H1 (cell line): Measurements from ENCODE around the gene COPZ2. TPM values are rescaled to one million over a fixed set of nuclear protein-coding genes. Genes with fewer than 3 reads are reported as not detected.
A peak's percentile ranks its signal among the peaks of the same experiment; 100 is the strongest.

Experiments used
- CTCF ChIA-PET: fragments of 300-600 bp; sonication (Branson Sonifier 250); formaldehyde crosslinking; loops from one replicate; lab custom pipeline; 2021; ENCODE audit not compliant: partially characterized antibody; lab: Charles Lee
- POLR2A ChIA-PET: fragments of 300-600 bp; sonication (Branson Sonifier 250); formaldehyde crosslinking; loops from one replicate; lab custom pipeline; 2021; ENCODE audit warnings: inconsistent platforms; ENCODE audit not compliant: partially characterized antibody; lab: Charles Lee
- DNase-seq, 2 experiments: peaks; one replicate each; pipeline versions ENCODE4 v3.0.0 to v3.0.0-alpha.2; 2010 to 2022; ENCODE audit warnings: low spot score in 2 of 2, low read depth in 1 of 2, mixed read lengths in 1 of 2
- FAIRE-seq: peaks from 2 replicates; lab custom pipeline; 2011; peaks lifted over from hg19 to GRCh38; lab: Jason Lieb, UNC
- H2AFZ ChIP-seq: 2 replicates; pipeline ENCODE4 v1.8.1; 2012; ENCODE audit warnings: low read length, inconsistent platforms
- H2AK5ac ChIP-seq: 2 replicates; pipeline ENCODE4 v1.6.1; 2013; ENCODE audit warnings: low read depth, low read length
- H2BK120ac ChIP-seq: replicated peaks from 2 replicates; pipeline ENCODE3; 2013; ENCODE audit warnings: low read depth, low read length, inconsistent platforms
- H2BK12ac ChIP-seq: 2 replicates; pipeline ENCODE4 v1.6.1; 2013; ENCODE audit warnings: low read depth, low read length
- H2BK15ac ChIP-seq: 2 replicates; pipeline ENCODE4 v1.6.1; 2013; ENCODE audit warnings: low read length
- H2BK20ac ChIP-seq: 2 replicates; pipeline ENCODE4 v1.6.1; 2013; ENCODE audit warnings: low read length
- H2BK5ac ChIP-seq: 2 replicates; pipeline ENCODE4 v1.6.1; 2013; ENCODE audit warnings: low read depth, low read length
- H3K14ac ChIP-seq: 2 replicates; pipeline ENCODE4 v1.6.1; 2013; ENCODE audit warnings: inconsistent platforms; ENCODE audit not compliant: insufficient read length
- H3K18ac ChIP-seq: 2 replicates; pipeline ENCODE4 v1.6.1; 2013; ENCODE audit warnings: low read length; ENCODE audit errors: extremely low read depth
- H3K23ac ChIP-seq: 2 replicates; pipeline ENCODE4 v1.6.1; 2013; ENCODE audit warnings: inconsistent platforms; ENCODE audit not compliant: insufficient read length
- H3K23me2 ChIP-seq: 2 replicates; pipeline ENCODE4 v1.6.1; 2013; ENCODE audit warnings: low read depth, low read length
- H3K27ac ChIP-seq: 2 replicates; pipeline ENCODE4 v1.6.1; 2011; ENCODE audit warnings: low read depth, low read length, inconsistent platforms
- H3K27me3 ChIP-seq, 4 experiments: replicated peaks in 1 of 4; 1 replicate in 1 of 4; 2 replicates in 3 of 4; pipeline versions ENCODE4 v1.6.1 to v1.8.1; 2011 to 2013; ENCODE audit warnings: low read length in 3 of 4, mild to moderate bottlenecking in 3 of 4, inconsistent platforms in 2 of 4, mixed read lengths in 2 of 4, moderate library complexity in 1 of 4; ENCODE audit not compliant: control insufficient read depth in 3 of 4, insufficient read depth in 3 of 4; ENCODE audit errors: extremely low read depth in 1 of 4
- H3K36me3 ChIP-seq, 4 experiments: 2 replicates each; pipeline versions ENCODE4 v1.6.1 to v1.8.1; 2011 to 2013; ENCODE audit warnings: mild to moderate bottlenecking in 4 of 4, low read length in 3 of 4, moderate library complexity in 2 of 4, control low read depth in 1 of 4, inconsistent platforms in 1 of 4; ENCODE audit not compliant: insufficient read depth in 4 of 4, control insufficient read depth in 2 of 4
- H3K4ac ChIP-seq: replicated peaks from 2 replicates; pipeline ENCODE3; 2013; ENCODE audit warnings: low read length, low read depth, mixed read lengths, inconsistent platforms; ENCODE audit not compliant: insufficient read length
- H3K4me1 ChIP-seq, 4 experiments: replicated peaks in 1 of 4; 1 replicate in 1 of 4; 2 replicates in 3 of 4; pipeline versions ENCODE4 v1.6.1 to v1.8.1; 2011 to 2013; ENCODE audit warnings: low read length in 3 of 4, inconsistent platforms in 2 of 4, mixed read lengths in 1 of 4; ENCODE audit not compliant: insufficient read depth in 4 of 4, control insufficient read depth in 3 of 4
- H3K4me2 ChIP-seq, 2 experiments: 2 replicates each; pipeline versions ENCODE4 v1.6.1 to v1.8.1; 2011 to 2013; ENCODE audit warnings: low read depth in 2 of 2, low read length in 2 of 2, control low read depth in 1 of 2, inconsistent platforms in 1 of 2, mild to moderate bottlenecking in 1 of 2; ENCODE audit not compliant: insufficient read depth in 1 of 2
- H3K4me3 ChIP-seq, 4 experiments: fragments of 200-600, 300-600 bp in 1 of 4; sonication (generic), shearing (Covaris generic), sonication (Bioruptor Twin) in 1 of 4; 2 replicates each; pipeline versions ENCODE4 v1.5.1 to v1.8.1; 2011 to 2016; ENCODE audit warnings: low read length in 4 of 4, low read depth in 3 of 4, control low read depth in 2 of 4, inconsistent platforms in 2 of 4, mild to moderate bottlenecking in 2 of 4, mixed read lengths in 1 of 4, moderate library complexity in 1 of 4; ENCODE audit not compliant: insufficient read depth in 2 of 4; ENCODE audit errors: extremely low read depth in 1 of 4
- H3K56ac ChIP-seq: replicated peaks from 2 replicates; pipeline ENCODE3; 2013; ENCODE audit warnings: low read depth, mild to moderate bottlenecking, mixed read lengths, low read length, inconsistent platforms; ENCODE audit not compliant: insufficient read length
- H3K79me1 ChIP-seq: 2 replicates; pipeline ENCODE4 v1.6.1; 2013; ENCODE audit warnings: low read depth, low read length, control low read depth
- H3K79me2 ChIP-seq, 2 experiments: 2 replicates each; pipeline versions ENCODE4 v1.6.1 to v1.8.1; 2012 to 2013; ENCODE audit warnings: low read length in 2 of 2, mild to moderate bottlenecking in 2 of 2, inconsistent platforms in 1 of 2; ENCODE audit not compliant: insufficient read depth in 2 of 2, control insufficient read depth in 1 of 2
- H3K9ac ChIP-seq, 4 experiments: replicated peaks in 1 of 4; 1 replicate in 1 of 4; 2 replicates in 3 of 4; pipeline versions ENCODE4 v1.6.1 to v1.8.1; 2011 to 2013; ENCODE audit warnings: low read depth in 3 of 4, low read length in 3 of 4, control low read depth in 2 of 4, mild to moderate bottlenecking in 2 of 4, moderate library complexity in 2 of 4, inconsistent platforms in 1 of 4; ENCODE audit errors: extremely low read depth in 1 of 4
- H3K9me3 ChIP-seq, 2 experiments: 2 replicates each; pipeline versions ENCODE4 v1.6.1 to v1.8.1; 2012 to 2013; ENCODE audit warnings: mild to moderate bottlenecking in 2 of 2, moderate library complexity in 2 of 2, control low read depth in 1 of 2, inconsistent platforms in 1 of 2, low read depth in 1 of 2, low read length in 1 of 2, mixed read lengths in 1 of 2; ENCODE audit not compliant: insufficient read depth in 2 of 2
- H4K20me1 ChIP-seq, 2 experiments: replicated peaks in 1 of 2; 2 replicates each; pipeline versions ENCODE3 to v1.8.1; 2011 to 2013; ENCODE audit warnings: inconsistent platforms in 2 of 2, low read length in 2 of 2, mild to moderate bottlenecking in 1 of 2; ENCODE audit not compliant: insufficient read depth in 2 of 2, control insufficient read depth in 1 of 2
- H4K5ac ChIP-seq: 2 replicates; pipeline ENCODE4 v1.6.1; 2013; ENCODE audit warnings: low read length, low read depth, mixed read lengths, inconsistent platforms; ENCODE audit not compliant: insufficient read length
- H4K8ac ChIP-seq: 2 replicates; pipeline ENCODE4 v1.8.0; 2013; ENCODE audit warnings: mild to moderate bottlenecking, moderate library complexity, low read length, inconsistent platforms; ENCODE audit not compliant: insufficient read depth; ENCODE audit errors: extremely low read depth
- H4K91ac ChIP-seq: replicated peaks from 2 replicates; pipeline ENCODE3; 2013; ENCODE audit warnings: low read length, mixed read lengths, inconsistent platforms; ENCODE audit not compliant: insufficient read length
- ATF2 ChIP-seq: IDR thresholded peaks from 2 replicates; pipeline ENCODE4 v1.6.1; 2012; ENCODE audit warnings: low read length, inconsistent platforms
- ATF3 ChIP-seq: IDR thresholded peaks from 2 replicates; pipeline ENCODE4 v1.6.1; 2011; ENCODE audit warnings: low read depth, mild to moderate bottlenecking, low read length; ENCODE audit not compliant: insufficient read depth
- BACH1 ChIP-seq: IDR thresholded peaks from 2 replicates; pipeline ENCODE4 v1.6.1; 2012; ENCODE audit warnings: low read length, improper control_type of control experiment
- CBX8 ChIP-seq: fragments of 300-800, 300-1000 bp; sonication (generic); IDR thresholded peaks from 2 replicates; pipeline ENCODE4 v1.7.1; 2016; ENCODE audit warnings: low read depth, low read length, borderline replicate concordance
- CTBP2 ChIP-seq: IDR thresholded peaks from 2 replicates; pipeline ENCODE4 v1.7.0; 2011; ENCODE audit warnings: borderline replicate concordance, mild to moderate bottlenecking, moderate library complexity, mixed read lengths, low read length; ENCODE audit not compliant: insufficient read depth, insufficient read length
- KDM4A ChIP-seq: IDR thresholded peaks from one replicate; pipeline ENCODE4 v1.7.1; 2012; ENCODE audit warnings: low read depth, mild to moderate bottlenecking, moderate library complexity, low read length, inconsistent platforms; ENCODE audit not compliant: severe bottlenecking
- KDM5A ChIP-seq: fragments of 200-600 bp; IDR thresholded peaks from 2 replicates; pipeline ENCODE4 v1.7.1; 2012; ENCODE audit warnings: mild to moderate bottlenecking, low read length, inconsistent platforms, mixed read lengths
- POLR2AphosphoS5 ChIP-seq: IDR thresholded peaks from 2 replicates; pipeline ENCODE4 v1.6.1; 2011; ENCODE audit warnings: low read depth, low read length
- SUZ12 ChIP-seq: fragments of 200-600 bp; sonication (generic); IDR thresholded peaks from 2 replicates; pipeline ENCODE4 v1.6.1; 2012; ENCODE audit warnings: mild to moderate bottlenecking, inconsistent platforms, low read length, moderate library complexity, mixed read lengths
- WGBS, 2 experiments: shearing (Covaris generic) in 1 of 2; methylation state at CpG; one replicate each; pipeline versions ENCODE4 v1.1.6 to v1.1.7; 2013 to 2015; ENCODE audit warnings: low lambda C conversion rate in 2 of 2, mixed read lengths in 2 of 2, inconsistent platforms in 1 of 2, low coverage in 1 of 2, missing lambda C conversion rate in 1 of 2; ENCODE audit not compliant: insufficient replicate concordance in 2 of 2, insufficient coverage in 1 of 2, insufficient read length in 1 of 2; ENCODE audit errors: extremely low coverage in 1 of 2, missing lambda C conversion rate in 1 of 2; 5-methylcytosine and 5-hydroxymethylcytosine counted together
- polyA plus RNA-seq, 7 experiments: library from polyadenylated mRNA; depleted of rRNA in 3 of 7; stranded (reverse) in 5 of 7; unstranded in 2 of 7; fragments of >200 nt in 5 of 7; fragments of 200-250 nt in 2 of 7; gene quantifications; 1 replicate in 5 of 7; 2 replicates in 1 of 7; 4 replicates in 1 of 7; pipeline versions ENCODE4 v1.2.1 to v1.2.3, GENCODE V29; 2011 to 2013; ENCODE audit warnings: missing spikeins in 2 of 7, mixed read lengths in 2 of 7
- total RNA-seq: library from RNA; stranded (reverse); fragmentation: NEBNext Ultra II Directional; extraction: Animal tissue kit (Norgen Biotek cat#: 25700); gene quantifications from 2 replicates; pipeline ENCODE4 v1.2.1, GENCODE V29; 2021

COPZ2 gene
- total and polyA plus RNA-seq, 2 of the 8 experiments (the other 6 are each of a cell fraction or from before 2014, with no cell fraction given) = 0.24 TPM; not detected in 1

GRCh38 chr17:48023400-48024148 lies 14.0 kb downstream of the COPZ2 start:
- 2% methylated on average over 46 of the region's 54 CpGs; no CpG with 5 or more reads in 1 of the 2 experiments for WGBS, 2 experiments
- FAIRE-seq = no peak
- Histone ChIP-seq H3K27ac (no peak overlapping the region), H2AFZ (peak overlapping the region; percentile 9; the same call in 1 of the 2 replicates), H3K56ac (peak overlapping the region; percentile 27), H2BK5ac (no peak overlapping the region), H3K36me3 (no peaks in the 10 kb centered on the region), H4K5ac (no peak overlapping the region), H3K79me1 (no peaks in the 10 kb centered on the region), H3K23ac (no peak overlapping the region), H4K20me1 (no peaks in the 10 kb centered on the region), H3K27me3 (peaks cover 2 to 23% (median 17%) of the 10 kb centered on the region in 4 experiments), H3K18ac (no peak overlapping the region), H2BK20ac (no peak overlapping the region), H3K9ac (no peak overlapping the region), H3K4me2 (peak overlapping the region; percentile 42 to 86), H3K79me2 (no peaks in the 10 kb centered on the region), H3K4me1 (peaks cover 0 to 21% (median 11%) of the 10 kb centered on the region in 4 experiments; a peak in 5 of 7 replicates), H3K4ac (no peak overlapping the region), H2BK12ac (no peak overlapping the region), H3K9me3 (no peaks in the 10 kb centered on the region), H3K23me2 (peaks cover 18% of the 10 kb centered on the region), H2AK5ac (no peak overlapping the region), H4K91ac (peak overlapping the region; percentile 12), H3K14ac (no peak overlapping the region), H3K4me3 (peak overlapping the region; percentile 23 to 65 (median 44)), H4K8ac (peak overlapping the region; percentile 87), H2BK120ac (no peak overlapping the region), H2BK15ac (no peak overlapping the region)
- ChIA-PET CTCF (interaction anchor here (0.7 kb wide), 1 partner anchor 10 kb away, joined by 3 read pairs; no protein-coding TSS in a partner anchor), POLR2A (interaction anchor here (0.9 to 28.1 kb wide), 3 partner anchors 10 to 68 kb away, joined by 4 to 1227 read pairs (median 5); partner anchors contain the start of gene NFE2L1)
- DNase-seq = peak; percentile 69 to 93
- TF ChIP-seq CTBP2 = no peak
- no peak for TF ChIP-seq KDM5A
- no peak for TF ChIP-seq SUZ12
- TF ChIP-seq KDM4A = peak; percentile 75
- TF ChIP-seq ATF2 = no peak
- TF ChIP-seq ATF3 = no peak
- TF ChIP-seq POLR2AphosphoS5 = peak; percentile 81
- no peak for TF ChIP-seq BACH1
- TF ChIP-seq CBX8 = no peak
